Body of pancreas (tissue), 4 donors: ENCODE results near the gene NPPC.

Experiments
- POLR2A ChIP-seq, 3 donors: fragments of 450-650 bp; IDR thresholded peaks; one replicate each; pipeline ENCODE4 v1.6.1; 2016; ENCODE audit warnings: antibody characterized with exemption in 3 of 3, mild to moderate bottlenecking in 2 of 3
- TF ChIP-seq, protein P1 (sequence below), 7 experiments: fragments of 450-650 bp in 4 of 7; fragments of 200-600 bp in 3 of 7; sonication (generic) in 3 of 7; IDR thresholded peaks; one replicate each; pipeline ENCODE4 v1.5.1; 2016 to 2019; ENCODE audit warnings: antibody characterized with exemption in 7 of 7

DNA sequence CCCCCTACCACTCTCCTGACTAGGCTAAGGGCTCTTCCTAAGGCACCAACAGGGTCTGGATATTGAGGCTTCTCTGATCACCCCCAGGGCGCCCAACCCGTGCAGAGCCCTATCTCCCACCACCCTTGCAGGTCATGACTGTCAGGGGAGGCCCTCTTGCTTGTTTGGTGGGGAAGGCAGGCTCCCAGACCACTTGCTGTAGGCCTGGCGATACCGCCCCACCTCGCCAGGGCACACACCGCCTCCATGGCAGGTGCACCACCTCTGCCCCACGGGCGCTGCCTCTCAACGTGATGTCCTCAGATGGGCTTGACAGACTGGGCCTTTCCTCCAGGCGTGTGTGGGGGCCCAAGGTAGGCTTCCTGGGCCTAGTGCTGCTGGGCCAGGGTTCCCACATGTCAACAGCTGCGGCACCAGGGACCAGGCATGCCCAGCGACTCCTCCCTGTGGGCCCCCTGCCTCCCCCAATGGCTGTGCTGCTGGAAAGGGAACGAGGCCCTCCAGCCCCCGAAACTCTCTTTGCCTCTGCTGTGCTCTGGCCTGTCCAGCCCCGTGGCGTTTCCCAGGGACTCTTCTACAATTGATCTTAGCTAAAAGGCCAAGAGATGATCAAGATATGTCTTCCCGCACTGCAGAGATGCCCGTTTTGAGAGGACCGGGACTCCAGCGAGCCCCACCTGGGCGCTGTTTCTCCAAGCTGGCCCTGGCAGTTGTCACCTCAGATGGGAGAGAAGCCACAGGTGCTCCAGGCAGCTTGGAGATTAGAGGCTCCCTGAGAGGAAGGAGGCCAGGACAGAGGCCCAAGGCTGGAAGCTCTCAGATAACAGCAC, 7.5 kb downstream of the NPPC start:
- TF ChIP-seq, protein P1, sequence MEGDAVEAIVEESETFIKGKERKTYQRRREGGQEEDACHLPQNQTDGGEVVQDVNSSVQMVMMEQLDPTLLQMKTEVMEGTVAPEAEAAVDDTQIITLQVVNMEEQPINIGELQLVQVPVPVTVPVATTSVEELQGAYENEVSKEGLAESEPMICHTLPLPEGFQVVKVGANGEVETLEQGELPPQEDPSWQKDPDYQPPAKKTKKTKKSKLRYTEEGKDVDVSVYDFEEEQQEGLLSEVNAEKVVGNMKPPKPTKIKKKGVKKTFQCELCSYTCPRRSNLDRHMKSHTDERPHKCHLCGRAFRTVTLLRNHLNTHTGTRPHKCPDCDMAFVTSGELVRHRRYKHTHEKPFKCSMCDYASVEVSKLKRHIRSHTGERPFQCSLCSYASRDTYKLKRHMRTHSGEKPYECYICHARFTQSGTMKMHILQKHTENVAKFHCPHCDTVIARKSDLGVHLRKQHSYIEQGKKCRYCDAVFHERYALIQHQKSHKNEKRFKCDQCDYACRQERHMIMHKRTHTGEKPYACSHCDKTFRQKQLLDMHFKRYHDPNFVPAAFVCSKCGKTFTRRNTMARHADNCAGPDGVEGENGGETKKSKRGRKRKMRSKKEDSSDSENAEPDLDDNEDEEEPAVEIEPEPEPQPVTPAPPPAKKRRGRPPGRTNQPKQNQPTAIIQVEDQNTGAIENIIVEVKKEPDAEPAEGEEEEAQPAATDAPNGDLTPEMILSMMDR (IDR thresholded peaks at IDR 0.05) = no peak
- no peak for TF ChIP-seq POLR2A (IDR thresholded peaks at IDR 0.05)
